HG03457 (cell line): ENCODE measurements around the gene TIMM13.

Source experiments
- ATAC-seq: cut with Tn5 transposase; IDR thresholded peaks from one replicate; pipeline ENCODE4 v1.9.1; 2021; ENCODE audit warnings: moderate number of reproducible peaks; ENCODE audit not compliant: unreplicated experiment

The TIMM13 gene

DNA sequence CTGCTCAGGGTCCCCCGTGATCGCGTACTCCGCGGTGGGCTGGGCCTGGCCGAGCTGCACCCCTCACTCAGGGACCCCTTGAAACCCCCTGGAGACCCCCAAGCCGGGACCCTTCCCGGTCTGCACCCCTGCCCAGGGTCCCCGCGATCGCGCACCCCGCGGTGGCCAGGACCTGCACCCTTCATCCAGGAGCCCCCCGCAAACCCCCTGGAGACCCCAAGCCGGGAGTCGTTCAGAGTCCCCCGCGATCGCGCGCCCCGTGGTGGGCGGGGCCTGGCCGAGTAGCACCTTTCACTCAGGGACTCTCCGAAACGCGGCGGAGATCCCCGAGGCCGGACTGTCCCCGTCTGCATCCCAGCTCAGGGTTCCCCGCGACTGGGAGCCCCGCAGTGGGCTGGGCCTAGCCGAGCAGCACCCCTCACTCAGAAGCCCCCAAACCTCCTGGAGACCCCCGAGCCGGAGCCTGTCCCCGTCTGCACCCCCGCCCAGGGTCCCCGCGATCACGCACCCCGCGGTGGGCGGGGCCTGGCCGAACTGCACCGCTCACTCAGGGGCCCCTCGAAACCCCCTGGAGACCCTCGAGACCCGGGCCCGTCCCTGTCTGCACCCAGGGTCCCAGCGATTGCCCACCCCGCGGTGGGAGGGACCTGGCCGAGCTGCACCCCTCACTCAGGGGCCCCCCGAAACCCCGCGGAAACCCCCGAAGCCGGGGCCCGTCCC is 28.6 kb upstream of the TIMM13 start:
- no peak for ATAC-seq

DNA sequence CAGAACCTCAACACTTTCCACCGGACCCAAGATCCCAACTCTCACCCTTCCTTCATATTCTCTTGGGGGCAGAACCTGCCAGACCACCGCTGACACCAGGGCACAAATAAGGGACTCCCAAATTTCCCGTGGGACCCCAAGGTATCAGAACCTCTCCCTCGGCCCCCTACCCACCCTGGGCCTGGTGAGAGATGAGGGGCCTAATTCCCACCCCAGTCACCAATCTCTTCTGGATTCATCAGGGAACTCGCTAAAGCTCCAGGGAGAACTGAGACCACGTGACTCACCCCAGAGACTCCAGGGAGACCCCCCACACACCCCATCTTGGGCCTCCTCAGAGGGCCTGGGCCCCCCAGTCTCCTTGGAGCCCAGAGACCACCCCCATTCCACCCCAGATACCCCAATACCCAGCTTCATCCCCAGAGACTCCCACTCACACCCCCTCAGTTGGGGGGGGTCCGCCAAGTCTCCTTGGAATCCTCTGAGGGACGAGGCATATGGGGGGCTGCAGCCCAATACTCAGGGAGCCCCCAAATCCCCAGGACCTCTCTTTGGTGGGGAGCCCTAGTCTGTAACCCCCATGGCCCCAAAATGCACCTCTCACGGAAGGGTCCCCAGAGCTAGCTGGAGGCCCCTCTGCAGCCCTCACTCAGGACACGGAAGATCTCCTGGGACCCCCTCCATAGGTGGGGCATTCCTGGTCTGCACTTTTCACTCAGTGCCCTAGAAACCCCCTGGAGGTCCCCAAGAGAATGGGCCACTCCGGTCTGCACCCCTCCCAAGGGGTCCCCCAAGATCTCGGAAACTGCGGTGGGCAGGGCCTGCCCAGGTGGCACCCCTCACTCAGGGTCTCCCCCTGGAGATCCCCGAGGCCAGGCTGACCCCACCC is 27.8 kb upstream of the TIMM13 start:
- no peak for ATAC-seq

DNA sequence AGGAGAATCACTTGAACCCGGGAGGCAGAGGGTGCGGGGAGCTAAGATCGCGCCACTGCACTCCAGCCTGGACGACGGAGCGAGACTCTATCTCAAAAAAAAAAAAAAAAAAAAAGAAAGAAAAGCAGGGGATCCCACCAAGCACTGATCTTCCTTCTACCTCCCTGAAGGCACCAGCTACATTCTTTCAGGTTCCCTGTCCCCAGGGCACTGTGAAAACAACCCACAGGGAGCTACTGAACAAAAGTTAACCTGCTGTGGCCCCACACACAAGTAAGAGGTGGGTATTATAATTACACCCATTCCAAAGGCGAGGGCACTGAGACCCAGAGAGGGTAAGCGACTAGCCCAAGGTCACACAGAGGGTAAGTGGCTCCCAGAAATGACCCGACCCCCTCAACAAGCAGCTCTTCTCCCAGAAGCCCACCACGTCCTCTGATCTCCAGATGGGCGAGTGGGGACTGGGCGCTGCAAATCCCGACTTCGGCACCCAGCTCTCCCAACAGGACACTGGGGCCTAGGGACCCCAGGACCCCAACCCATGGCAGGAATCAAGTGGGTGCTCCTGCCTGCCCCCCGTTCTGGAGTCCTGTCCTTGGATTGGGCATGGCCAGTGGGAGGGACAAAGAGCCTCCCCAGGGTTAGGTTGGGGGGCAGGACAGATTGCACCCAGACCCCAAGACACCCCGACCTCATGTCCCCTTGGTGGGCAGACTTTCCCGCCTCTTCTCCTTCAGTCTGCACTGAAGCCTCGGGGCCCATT is 27.0 kb upstream of the TIMM13 start:
- ATAC-seq: no peak

DNA sequence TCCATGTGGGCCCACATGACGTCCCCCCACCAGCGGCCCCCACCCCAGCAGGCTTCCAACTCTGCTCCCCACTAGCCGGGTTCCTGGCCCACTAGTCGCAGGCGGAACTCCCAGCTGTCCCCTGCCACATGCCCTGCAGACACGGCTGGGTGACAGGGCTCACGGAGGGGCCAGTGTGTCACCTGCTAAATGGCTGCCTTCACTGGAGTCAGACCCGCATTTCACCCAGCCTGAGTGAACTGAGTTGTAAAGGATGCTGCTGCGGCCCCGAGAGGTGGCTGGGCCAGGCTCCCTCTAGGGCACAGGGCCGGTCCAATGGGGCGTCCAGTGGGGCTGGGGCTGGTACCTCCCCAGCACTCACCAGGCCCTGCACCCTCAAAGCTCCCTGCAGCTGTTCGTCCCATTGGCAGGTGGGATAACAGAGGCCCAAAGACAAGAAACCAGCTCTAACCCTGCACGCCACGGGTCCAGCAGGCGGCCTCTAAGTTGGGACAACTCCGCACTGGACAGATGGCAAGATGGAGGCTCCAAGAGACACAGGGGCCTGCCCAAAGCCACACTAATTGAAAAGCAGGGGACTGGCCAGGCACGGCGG is 26.1 kb upstream of the TIMM13 start:
- no peak for ATAC-seq

GRCh38 chr19:2451741-2452140 is 24.4 kb upstream of the TIMM13 start:
- no peak for ATAC-seq

GRCh38 chr19:2451138-2451537 is 23.8 kb upstream of the TIMM13 start:
- no peak for ATAC-seq

DNA sequence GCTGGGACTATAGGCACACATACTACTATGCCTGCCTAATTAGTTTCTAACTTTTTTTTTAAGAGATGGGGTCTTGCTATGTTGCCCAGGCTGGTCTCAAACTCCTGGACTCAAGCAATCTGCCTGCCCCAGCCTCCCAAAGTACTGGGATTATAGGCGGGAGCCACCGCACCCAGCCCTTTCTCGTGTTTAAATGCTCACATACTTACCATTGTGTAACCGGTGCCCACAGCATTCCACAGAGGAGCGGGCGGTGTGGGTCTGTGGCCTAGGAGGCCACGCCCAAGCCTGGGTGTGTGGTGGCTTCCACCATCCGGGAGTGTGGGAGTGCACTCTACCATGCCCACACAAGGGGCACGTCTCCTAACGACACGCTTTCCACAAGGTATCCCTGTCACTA is 21.6 kb upstream of the TIMM13 start:
- no peak for ATAC-seq

DNA sequence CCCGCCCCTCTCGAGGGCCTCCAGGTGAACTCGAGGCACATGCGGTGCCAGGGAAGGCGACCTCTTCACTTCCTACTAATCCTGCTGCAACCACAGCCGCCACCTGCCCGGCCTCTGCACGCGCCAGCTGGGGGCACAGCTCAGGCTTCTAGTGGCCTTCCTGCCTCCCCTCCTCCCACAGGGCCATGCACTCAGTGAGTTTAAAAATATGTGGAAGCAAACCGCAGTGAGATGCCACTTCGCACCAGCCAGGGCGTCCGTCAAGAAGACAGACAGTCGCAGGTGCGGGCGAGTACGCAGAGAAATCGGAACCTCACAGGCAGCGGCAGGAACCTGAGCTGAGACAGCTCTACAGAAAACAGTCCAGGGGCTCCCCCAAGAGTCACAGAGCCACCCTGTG is 19.0 kb upstream of the TIMM13 start:
- no peak for ATAC-seq

DNA sequence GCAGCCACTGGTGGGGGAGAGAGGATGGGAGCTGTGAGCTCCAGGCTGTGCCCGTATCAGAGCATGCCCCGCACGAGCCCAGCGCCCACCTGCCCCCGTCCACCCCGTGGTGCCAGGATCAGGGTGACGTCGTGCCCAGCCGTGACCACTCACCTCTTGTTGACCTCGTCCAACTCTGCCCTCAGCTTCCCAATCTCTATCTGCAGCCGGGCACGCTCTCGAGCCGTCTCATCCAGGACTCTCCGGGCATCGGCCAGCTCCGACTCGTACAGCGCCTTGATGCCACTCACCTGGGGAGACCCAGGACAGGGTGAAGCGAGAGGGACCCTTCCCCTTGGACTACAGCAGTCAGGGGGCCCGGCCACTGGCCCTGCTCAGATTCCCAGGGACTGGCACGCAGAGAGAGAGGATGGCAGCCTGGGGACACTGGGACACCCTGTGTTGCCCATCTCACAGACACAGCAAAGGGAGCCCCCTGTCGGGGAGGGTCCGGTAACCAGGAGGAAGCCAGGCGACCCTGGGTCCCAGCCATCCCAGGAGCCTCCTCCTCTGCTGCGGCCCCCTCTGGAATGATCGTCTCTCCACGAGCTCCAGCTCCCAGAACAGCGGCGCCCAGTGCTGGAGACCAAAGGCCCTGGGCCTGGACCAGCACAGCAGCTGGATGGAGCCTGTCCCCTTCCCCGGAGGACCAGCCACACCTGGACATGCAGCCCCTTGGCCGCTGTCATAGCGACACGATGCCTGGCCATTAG is 17.0 kb upstream of the TIMM13 start:
- ATAC-seq: no peak

GRCh38 chr19:2443785-2444182 is 16.4 kb upstream of the TIMM13 start:
- ATAC-seq: no peak

DNA sequence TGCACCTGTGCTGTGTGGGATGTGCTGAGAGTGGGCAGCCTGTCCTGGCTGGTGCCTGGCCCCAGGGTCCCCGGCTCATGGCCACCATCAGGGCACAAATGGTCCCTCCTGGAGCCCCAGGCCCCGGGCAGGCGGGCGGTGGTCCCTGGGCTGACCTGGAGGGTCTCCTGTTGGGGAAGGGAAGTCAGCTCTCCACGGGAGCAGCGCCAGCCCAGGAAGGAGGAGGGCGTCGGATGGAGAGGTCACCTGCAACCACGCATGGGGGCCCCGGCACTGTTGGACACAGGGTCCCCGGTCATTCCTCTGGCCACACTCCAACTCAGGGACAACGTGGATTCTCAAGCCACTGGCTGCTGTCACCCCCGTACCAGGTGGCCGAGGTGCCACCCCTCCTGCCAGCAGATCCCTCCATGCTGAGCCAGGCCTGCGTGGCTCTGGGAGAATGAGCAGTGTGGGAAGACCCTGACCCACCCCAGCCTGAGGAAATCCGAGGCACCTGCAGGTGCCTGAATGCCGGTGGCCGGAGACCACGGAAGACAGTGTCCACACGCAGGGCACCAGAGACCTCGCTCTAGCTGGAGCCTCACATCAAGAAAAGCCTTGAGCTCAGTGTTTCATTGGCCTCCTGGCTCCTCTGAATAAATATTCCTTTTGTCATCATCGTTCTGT is 15.9 kb upstream of the TIMM13 start:
- ATAC-seq: no peak

DNA sequence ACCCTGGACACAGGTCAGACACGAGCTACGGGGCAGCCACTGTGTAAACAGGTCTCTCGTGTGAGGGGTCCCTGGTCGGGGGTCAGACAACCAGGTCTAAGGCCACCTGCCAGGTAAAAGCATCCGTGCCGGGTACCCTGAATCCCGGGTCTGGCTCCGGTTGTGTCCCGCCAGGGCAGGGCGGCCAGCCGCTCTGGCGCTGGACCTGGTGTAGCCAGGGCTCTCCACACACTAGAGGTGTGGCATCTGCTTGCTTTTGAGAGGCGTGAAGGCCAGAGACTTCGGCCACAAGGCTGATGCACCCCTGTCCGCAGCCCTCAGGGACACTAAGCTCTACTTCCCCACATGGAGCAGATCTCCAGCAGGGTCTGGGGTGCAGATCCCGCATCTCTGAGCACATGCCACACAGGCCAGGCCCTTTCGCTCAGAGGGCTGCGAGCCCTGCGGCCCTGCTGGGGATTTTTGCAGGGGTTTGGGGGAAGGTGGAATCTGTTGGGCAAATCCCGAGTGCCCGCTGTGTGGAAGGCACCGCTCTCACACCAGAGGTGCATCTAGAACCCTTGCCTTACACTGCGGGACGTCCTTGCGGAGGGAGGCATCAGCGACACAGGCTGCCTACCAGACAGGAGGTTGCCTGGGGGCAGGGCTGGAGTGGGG is 13.8 kb upstream of the TIMM13 start:
- no peak for ATAC-seq

- ATAC-seq: no peak
Measured at GRCh38 chr19:2440515-2440914, 13.1 kb upstream of the TIMM13 start.

GRCh38 chr19:2438178-2438577 is 10.8 kb upstream of the TIMM13 start:
- no peak for ATAC-seq

GRCh38 chr19:2436926-2437325 is 9.5 kb upstream of the TIMM13 start:
- no peak for ATAC-seq

DNA sequence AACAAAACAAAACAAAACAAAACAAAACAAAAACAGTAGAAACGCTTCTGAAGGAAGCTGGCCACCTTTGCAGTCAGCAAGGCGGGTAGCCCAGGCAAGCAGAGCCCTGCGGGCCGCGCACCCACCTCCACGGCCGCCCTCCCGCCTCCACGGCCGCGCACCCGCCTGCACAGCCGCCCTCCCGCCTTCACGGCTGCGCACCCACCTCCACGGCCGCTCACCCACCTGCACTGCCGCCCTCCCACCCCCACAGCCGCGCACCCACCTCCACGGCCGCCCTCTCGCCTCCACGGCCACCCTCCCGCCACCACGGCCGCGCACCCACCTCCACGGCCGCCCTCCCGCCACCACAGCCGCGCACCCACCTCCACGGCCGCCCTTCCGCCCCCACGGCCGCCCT is 9.0 kb upstream of the TIMM13 start:
- no peak for ATAC-seq

- ATAC-seq: no peak
Measured at GRCh38 chr19:2434721-2435265, 7.4 kb upstream of the TIMM13 start.

GRCh38 chr19:2434267-2434666 is 6.9 kb upstream of the TIMM13 start:
- no peak for ATAC-seq

- ATAC-seq: no peak
Measured at GRCh38 chr19:2433854-2434253, 6.5 kb upstream of the TIMM13 start.
